ENCODE measurements around the gene EFCAB6.

Gene EFCAB6

DNA sequence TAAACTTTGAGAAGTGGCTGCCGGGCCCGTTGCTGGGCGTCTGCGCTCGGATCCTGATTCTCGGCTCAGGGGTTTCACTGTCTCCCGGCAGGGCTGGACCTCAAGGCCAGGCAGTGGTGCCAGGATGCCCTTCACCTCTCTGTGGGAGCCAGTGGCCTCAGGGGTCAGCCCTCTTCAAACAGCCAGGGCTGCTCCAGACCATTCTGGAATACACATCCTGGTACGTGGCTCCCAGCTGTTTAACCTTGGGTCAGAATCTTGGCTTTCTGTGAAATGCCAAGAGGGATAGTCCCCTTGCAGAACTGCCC lies 329.8 kb downstream of the EFCAB6 start:
- no peak overlapping the region for H3K27ac Mint-ChIP-seq
- H3K4me3 Mint-ChIP-seq: peak overlapping the region in 1 of 2 donors; percentile 69
- H3K9me3 Mint-ChIP-seq: no peaks in the 10 kb centered on the region
- DNase-seq (no peak), ATAC-seq (no peak)
- H3K4me1 Mint-ChIP-seq: peaks cover 12% of the 10 kb centered on the region
- no peaks in the 10 kb centered on the region for H3K27me3 Mint-ChIP-seq

DNA sequence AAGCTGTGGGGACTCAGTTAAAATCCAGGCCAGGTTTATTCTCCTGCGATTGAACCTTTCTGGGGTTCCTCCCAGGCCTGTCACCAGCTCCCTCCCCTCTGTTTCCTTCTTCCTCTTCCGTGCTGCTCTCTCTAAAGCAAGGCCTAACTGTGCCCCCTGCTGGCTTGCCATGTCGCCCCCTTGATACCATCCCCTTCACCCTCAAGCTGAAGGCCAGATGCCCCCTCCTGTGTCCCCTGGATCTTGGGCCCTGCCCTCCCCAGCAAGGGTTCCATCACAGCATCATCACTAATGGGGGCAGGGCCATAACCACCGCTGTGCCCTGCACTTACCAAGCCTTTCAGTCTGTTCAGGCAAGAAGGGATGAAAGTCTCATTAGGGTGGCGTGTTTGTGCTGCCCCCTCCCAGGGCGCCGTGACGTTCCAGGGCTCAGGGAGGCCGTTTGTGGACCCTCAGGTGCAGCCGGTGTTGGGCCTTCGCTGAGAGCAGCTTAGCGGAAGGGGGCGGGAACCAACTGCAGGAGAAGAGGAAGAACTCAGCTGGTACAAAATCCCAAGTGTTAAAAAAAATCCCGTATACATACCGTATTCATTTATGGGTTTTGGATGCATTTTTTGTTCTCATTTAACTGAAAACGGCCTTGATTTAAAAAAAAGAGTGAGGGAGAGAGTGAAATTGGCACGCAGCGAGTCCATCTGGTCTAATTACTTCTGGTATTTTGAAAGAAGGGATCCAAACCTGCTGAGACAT lies 330.4 kb downstream of the EFCAB6 start:
- H3K27me3 Mint-ChIP-seq: no peaks in the 10 kb centered on the region
- H3K4me1 Mint-ChIP-seq: peaks cover 12% of the 10 kb centered on the region
- peak; percentile 74 for ATAC-seq
- H3K9me3 Mint-ChIP-seq: no peaks in the 10 kb centered on the region
- DNase-seq: peak; percentile 32 to 41
- peak overlapping the region; percentile 67 to 69 for H3K4me3 Mint-ChIP-seq
- peak overlapping the region; percentile 89 to 95 for H3K27ac Mint-ChIP-seq

DNA sequence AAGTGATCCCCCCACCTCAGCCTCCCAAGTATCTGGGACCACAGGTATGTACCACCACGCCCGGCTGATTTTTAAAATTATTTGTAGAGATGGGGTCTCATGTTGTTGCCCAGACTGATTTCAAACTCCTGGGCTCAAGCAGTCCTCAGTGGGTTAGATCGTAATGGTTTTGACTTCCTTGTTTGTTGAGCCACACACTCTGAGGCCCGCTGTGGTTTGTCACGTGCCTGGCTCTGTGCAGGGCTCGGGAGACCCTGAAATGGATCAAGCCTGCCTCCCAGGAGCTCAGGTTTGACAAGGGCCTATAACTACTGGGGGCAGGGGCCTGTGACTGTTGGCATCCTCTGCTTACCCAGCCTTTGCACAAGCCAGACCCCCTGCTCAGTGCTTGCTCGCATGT lies 332.1 kb downstream of the EFCAB6 start:
- Mint-ChIP-seq H3K4me3 (no peak overlapping the region), H3K27ac (no peak overlapping the region), H3K9me3 (no peaks in the 10 kb centered on the region), H3K27me3 (no peaks in the 10 kb centered on the region), H3K4me1 (peaks cover 12% of the 10 kb centered on the region)
- DNase-seq (no peak), ATAC-seq (no peak)

DNA sequence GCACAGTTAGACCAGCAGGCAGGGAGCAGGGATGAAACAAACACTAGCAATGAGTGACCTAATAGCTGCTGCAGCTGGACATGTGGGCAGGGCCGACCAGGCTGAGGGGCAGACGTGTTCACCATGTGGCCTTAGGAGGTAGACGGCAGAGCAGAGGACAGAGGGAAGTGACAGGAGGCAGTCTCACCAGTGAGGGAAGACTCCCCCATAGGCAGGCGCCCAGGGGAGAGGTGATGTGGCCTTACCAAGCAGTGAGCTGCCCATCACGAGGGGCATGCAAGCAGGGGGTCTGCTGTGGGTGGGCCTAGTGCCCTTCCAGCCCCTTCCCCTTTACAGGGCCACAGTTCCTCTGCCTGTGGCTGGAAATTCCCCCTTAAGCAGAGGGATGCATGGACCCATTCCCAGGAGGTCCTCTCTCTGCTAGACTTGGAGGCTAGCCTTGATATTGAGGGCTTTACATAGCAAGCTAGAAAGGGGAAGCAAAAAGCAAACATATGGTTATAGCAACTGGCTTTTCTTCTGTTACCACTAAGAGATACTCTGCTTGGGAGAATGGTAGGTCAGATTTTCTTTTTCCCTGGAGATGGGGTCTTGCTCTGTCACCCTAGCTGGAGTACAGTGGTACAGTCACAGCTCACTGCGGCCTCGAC lies 332.7 kb downstream of the EFCAB6 start:
- no peak overlapping the region for H3K27ac Mint-ChIP-seq
- H3K9me3 Mint-ChIP-seq: no peaks in the 10 kb centered on the region
- ATAC-seq (no peak), DNase-seq (no peak)
- no peaks in the 10 kb centered on the region for H3K27me3 Mint-ChIP-seq
- peaks cover 12% of the 10 kb centered on the region for H3K4me1 Mint-ChIP-seq
- no peak overlapping the region for H3K4me3 Mint-ChIP-seq
